GM18861 (cell line): Measurements from ENCODE around the gene LRBA.

ENCODE experiments used
- ATAC-seq: cut with Tn5 transposase; IDR thresholded peaks from one replicate; pipeline ENCODE4 v1.9.1; 2021; ENCODE audit not compliant: unreplicated experiment

LRBA gene

GRCh38 chr4:150593996-150594395 lies 421.1 kb downstream of the LRBA start:
- no peak for ATAC-seq

- no peak for ATAC-seq
Observed at GRCh38 chr4:150591904-150592303, 423.2 kb downstream of the LRBA start.

- no peak for ATAC-seq
Observed at GRCh38 chr4:150591406-150591805, 423.7 kb downstream of the LRBA start.

GRCh38 chr4:150590631-150591030 lies 424.5 kb downstream of the LRBA start:
- no peak for ATAC-seq

- no peak for ATAC-seq
Observed at GRCh38 chr4:150589157-150589556, 425.9 kb downstream of the LRBA start.

GRCh38 chr4:150588316-150588715 lies 426.8 kb downstream of the LRBA start:
- ATAC-seq, result no peak

- ATAC-seq, result no peak
Observed at GRCh38 chr4:150586162-150586810, 428.8 kb downstream of the LRBA start.

- no peak for ATAC-seq
Observed at GRCh38 chr4:150585611-150586010, 429.5 kb downstream of the LRBA start.

- no peak for ATAC-seq
Observed at GRCh38 chr4:150584111-150584915, 430.8 kb downstream of the LRBA start.

- no peak for ATAC-seq
Observed at GRCh38 chr4:150583287-150584110, 431.6 kb downstream of the LRBA start.

GRCh38 chr4:150582873-150583286 lies 432.2 kb downstream of the LRBA start:
- no peak for ATAC-seq

- no peak for ATAC-seq
Observed at GRCh38 chr4:150582146-150582872, 432.8 kb downstream of the LRBA start, which contains the start of gene MAB21L2. Gene MAB21L2, plus strand, starts transcription at chr4:150582151. Its CDS starts 879 bp downstream, at chr4:150583030.

GRCh38 chr4:150581641-150582051 lies 433.4 kb downstream of the LRBA start:
- no peak for ATAC-seq

GRCh38 chr4:150581056-150581605 lies 434.0 kb downstream of the LRBA start:
- no peak for ATAC-seq

GRCh38 chr4:150580306-150580705 lies 434.8 kb downstream of the LRBA start:
- ATAC-seq, result no peak

GRCh38 chr4:150579551-150580234 lies 435.4 kb downstream of the LRBA start:
- no peak for ATAC-seq

- no peak for ATAC-seq
Observed at GRCh38 chr4:150578745-150579501, 436.2 kb downstream of the LRBA start.

GRCh38 chr4:150577796-150578195 lies 437.3 kb downstream of the LRBA start:
- no peak for ATAC-seq

GRCh38 chr4:150574678-150575077 lies 440.4 kb downstream of the LRBA start:
- no peak for ATAC-seq
